UCSD-AML1 (cell line): ENCODE results near the gene HSPA1A.
"Not testable (repeated sequence)": the region's sequence is repeated elsewhere in the genome, so short reads cannot be mapped to it uniquely, and the experiment has no call there.

ENCODE experiments used
- DNase-seq: peaks from one replicate; lab custom pipeline; 2025; ENCODE audit not compliant: unreplicated experiment; lab: John Stamatoyannopoulos, UW

HSPA1A gene

DNA sequence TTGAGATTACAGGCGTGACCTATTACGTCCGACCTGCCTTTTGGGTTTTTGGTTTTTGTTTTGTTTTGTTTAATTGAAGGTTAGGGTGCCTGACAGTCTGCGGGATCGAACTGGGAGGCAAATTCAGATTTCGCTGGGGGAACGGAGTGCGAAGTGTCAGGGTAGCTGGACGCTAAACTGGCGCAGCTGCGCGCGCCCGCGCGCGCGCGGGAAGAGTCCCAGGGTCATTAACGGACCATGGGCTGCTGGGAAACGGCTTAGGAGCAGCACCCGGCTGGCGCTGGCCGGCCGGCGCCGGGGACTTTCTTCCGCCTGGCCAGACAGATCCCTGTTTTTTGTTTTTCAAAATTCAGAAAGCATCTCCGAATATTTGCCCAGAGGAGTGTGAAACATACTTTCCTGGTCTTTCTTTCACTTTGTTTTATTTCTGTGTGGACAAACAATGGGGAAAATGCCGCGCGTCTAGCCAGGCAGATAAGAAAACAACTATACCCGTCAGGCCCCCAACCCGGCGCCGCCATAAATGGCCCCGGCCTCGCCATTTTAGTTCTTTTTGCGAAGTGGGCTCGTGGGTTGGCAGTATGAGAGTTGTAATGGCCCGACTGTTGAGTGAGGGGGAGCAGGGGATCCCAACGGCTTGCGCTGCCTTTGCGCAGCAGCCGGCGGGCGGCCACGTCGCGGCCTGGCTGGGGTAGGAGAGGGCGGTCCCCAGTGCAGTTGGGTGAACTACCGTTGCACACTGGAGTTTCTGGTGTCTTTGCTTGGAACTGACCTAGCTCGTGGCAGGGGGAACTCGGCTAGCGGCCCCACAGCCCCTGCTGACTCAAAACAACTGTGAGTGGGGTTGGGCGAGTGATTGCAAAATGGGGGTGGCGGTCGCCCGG lies 19.3 kb downstream of the HSPA1A start:
- peak; percentile 85 for DNase-seq

DNA sequence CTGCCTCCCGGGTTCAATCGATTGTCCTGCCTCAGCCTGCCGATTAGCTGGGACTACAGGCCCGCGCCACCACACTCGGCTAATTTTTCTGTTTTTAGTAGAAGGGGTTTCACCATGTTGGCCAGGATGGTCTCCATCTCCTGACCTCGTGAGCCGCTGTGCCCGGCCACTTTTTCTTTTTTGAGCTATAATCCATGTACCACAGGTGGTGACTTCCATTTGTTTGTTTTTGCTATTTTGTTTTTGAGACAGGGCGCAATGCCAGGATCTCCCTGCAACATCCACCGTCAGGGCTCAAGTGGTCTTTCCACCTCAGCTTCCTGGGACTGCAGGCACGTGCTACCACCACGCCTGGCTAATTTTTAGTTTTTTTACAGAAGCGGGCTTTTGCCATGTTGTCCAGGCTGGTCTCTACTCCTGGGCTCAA lies 20.7 kb downstream of the HSPA1A start:
- DNase-seq = no peak

DNA sequence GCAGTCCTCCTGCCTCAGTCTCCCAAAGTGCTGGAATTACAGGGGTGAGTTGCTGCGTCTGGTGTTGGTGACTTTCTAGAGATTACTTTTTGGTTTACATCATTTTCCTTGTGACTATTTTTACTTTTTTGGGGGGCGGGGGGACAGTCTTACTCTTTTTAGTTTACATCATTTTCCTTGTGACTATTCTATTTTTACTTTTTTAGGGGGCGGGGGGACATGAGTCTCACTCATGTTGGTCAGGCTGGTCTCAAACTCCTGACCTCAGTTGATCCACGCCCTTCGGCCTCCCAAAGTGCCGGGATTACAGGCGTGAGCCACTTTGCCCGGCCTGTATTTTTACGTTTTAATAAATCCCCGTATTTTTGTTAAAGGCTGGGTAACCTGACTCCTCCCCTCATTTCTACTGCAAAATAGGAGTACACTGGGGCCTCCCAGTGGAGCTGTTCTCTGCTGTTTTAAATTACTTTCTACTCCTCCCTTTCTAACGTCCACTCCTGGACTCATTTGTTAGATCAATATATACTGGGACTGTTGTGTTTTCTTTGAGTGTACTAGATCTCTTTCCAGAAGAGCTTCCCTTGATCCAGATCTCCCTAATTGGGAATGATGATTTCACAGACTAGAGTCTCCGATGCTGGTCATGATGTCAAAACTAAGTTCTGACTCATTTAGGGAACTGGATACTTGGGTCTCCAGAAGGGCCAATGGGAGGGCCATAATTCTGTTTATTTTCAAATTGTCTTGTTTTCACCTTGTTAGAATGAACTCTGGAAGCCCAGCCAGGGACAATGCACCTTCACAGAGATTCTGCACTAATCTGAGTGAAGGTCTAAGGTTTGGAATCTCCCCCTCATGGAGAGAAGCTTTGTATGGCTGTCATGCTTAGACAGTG lies 21.4 kb downstream of the HSPA1A start:
- no peak for DNase-seq

DNA sequence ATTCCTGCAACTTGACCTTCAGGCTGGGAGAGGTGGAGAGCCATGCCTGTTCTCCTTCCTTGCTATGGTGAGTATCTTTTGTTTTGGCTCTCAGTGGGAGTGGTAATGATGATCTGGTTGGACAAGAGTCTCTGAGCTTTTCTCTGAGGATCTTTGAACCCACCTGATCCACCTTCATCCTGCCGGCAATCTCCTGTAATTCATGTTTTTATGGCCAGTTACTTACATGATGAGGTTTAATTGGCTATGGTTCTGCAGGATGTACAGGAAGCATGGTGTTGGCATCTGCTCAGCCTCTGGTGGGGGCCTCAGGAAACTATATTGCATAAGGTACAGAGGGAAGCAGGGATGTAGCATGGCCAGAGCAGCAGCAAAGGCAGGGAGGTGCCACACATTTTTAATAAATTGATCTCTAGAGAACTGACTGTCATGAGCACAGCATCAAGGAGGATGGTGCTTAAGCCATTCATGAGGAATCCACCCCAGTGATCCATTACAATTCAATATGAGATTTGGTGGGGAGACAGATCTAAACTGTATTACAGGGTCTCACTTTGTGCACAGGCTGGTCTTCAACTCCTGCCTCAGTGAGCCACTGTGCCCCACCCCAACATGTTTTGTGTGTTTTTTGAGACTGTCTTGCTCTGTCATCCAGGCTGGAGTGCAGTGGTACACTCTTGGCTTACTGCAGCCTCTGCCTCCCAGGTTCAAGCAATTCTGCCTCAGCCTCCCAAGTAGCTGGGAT lies 22.2 kb downstream of the HSPA1A start:
- no peak for DNase-seq

DNA sequence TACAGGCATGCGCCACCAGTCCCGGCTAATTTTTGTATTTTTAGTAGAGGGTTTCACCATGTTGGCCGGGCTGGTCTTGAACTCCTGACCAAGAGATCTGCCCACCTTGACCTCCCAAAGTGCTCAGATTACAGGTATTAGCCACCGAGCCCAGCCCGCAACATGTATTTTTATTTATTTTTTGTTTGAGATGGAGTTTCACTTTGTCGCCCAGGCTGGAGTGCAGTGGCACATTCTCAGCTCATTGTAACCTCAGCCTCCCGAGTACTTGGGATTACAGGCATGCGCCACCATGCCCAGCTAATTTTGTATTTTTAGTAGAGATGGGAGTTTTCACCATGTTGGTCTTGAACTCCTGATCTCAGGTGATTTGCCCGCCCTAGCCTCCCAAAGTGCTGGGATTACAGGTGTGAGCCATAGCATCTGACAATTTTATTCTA lies 22.8 kb downstream of the HSPA1A start:
- not testable (repeated sequence) for DNase-seq

DNA sequence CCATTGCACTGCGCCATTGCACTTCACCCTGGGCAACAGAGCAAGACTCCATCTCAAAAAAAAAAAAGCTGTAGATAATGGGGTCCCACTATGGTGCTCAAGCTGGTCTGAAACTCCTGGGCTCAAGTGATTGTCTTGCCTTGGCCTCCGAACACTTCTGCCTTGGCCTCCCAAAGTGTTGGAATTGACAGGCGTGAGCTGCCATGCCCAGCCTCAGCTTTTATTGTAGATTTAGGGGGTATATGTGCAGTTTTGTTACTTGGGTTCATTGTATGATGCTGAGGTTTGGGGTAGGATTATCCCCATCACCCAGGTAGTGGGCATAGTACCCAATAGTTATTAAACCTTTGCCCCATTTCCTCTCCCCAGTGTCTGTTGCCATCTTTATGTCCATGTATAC lies 23.6 kb downstream of the HSPA1A start:
- DNase-seq = no peak

DNA sequence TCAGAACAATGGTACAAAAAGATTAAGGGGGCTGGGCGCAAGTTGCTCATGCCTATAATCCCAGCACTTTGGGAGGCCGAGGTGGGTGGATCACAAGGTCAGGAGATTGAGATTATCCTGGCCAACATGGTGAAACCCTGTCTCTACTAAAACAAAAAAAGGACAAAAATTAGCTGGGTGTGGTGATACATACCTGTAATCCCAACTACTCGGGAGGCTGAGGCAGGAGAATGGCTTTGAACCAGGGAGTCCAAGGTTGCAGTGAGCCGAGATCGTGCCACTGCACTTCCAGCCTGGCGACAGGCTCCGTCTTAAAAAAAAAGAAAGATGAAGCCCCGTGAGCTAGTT lies 24.4 kb downstream of the HSPA1A start:
- DNase-seq = not testable (repeated sequence)

DNA sequence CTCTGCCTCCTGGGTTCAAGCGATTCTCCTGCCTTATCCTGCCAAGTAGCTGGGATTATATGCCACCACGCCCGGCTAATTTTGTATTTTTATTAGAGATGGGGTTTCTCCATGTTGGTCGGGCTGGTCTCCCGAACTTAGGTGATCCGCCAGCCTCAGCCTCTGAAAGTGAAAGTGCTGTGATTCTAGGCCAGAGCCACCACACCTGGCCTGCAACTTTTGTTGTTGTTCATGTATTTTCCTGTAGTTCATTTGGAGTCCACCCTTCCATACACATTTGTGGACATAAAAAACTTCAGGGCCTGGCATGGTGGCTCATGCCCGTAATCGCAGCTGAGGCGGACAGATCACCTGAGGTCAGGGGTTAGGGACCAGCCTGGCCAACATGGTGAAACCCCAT lies 26.7 kb downstream of the HSPA1A start:
- no peak for DNase-seq

DNA sequence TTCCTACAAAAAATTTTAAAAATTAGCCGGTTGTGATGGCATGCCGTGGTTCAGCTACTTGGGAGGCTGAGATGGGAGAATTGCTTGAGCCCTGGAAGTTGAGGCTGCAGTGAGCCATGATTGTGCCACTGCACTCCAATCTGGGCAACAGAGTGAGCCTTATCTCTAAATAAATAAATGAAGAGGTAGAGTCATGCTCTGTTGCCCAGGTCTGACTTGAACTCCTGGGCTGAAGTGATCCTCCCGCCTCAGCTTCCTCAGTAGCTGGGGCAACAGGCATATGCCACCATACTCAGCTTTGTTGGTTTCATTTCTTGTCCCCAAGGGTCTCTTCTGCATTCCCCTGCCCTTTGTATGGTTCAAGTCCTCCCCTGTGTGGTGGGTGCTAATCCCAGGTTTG lies 29.2 kb downstream of the HSPA1A start:
- no peak for DNase-seq

DNA sequence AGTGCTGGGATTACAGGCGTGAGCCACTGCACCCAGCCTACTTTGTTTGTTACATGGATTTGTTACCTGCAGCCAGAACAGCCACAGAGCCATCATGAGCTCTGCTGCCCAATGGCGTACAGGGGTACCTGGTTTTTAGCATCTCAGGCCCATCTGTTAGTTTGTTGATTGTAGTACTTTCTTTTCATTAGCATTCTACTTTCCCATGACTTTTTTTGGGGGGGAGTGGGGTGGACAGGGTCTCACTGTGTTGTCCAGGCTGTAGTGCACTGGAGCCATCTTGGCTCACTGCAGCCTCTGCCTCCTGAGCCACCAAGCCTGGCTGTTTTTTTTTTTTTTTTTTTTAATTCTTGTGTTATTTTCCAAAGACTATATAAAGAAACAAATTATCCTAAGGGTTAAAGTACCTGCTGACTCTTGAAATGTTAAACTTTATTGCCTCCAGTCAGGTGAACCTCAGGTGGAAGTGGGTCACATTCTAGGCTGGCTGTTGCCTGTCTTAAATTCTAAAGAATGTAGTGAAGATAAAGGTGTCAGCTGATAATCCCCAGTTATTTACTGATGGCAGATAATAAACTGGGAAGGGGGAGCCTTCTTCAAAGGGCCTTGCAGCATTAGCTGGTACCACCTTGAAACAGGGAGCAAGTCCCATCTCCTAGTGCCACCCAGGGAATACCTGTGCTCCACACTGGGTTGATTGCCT lies 32.1 kb downstream of the HSPA1A start:
- DNase-seq = no peak

DNA sequence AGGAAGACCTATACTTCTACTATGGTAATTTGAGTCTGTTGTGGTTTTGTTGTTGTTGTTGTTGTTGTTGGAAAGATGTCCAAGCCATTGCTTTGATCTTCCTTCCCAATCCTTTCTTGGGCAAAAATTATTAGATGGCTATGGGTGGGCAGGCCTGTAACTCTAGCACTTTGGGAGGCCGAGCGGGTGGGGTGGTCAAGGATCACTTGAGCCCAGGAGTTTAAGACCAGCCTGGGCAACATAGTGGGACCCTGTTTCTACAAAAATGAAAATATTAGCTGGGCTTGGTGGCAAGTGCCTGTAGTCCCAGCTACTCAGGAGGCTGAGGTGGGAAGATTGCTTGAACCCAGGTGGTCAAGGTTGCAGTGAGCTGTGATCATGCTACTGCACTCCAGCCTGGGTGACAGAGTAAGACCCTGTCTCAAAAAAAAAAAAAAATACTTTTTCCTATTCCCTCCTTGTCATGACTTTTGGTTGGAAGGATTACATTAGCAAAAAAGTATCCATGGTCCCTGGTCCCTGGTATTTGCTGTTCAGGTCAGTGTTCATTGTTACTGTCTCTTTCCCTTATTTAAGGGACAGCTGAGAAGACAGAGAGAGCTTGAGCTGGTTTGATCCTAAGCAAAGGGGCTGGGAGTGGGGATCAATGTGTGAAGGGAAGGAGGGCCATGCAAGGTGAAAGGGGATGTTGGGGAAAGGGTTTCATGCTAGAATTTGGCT lies 35.6 kb downstream of the HSPA1A start:
- DNase-seq = no peak

DNA sequence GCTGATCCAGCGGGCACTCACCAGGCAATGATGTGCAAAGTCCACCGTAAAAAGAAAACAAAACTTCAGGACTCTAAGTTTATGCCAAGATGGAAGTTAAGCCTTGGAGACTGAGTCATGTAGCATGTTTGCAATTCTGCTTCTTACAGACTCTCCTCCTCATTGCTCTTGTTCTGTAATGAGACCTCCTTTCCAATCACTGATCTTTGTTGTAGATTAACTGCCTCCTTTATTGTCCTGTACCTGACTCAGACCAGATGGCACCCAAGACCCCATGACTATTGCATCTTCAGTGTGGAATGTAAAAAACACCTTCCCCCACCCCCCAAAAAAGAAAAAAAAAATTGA lies 36.1 kb downstream of the HSPA1A start:
- no peak for DNase-seq

DNA sequence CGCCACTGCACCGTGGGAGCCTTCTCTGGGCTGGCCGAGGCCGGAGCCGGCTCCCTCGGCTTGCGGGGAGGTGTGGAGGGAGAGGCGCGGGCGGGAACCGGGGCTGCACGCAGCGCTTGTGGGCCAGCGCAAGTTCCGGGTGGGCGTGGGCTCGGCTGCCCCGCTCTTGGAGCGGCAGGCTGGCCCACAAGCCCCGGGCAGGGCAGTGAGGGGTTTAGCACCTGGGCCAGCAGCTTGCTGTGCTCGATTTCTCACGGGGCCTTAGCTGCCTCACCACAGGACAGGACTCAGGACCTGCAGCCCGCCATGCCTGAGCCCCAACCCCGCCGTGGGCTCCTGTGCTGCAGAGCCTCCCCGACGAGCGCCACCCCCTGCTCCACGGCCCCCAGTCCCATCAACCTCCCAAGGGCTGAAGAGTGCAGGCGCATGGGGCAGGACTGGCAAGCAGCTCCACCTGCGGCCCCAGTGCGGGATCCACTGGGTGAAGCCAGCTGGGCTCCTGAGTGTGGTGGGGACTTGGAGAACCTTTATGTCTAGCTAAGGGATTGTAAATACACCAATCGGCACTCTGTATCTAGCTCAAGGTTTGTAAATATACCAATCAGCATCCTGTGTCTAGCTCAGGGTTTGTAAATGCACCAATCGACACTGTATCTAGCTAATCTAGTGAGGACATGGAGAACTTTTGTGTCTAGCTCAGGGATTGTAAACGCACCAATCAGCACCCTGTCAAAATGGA lies 36.8 kb downstream of the HSPA1A start:
- DNase-seq = not testable (repeated sequence)

DNA sequence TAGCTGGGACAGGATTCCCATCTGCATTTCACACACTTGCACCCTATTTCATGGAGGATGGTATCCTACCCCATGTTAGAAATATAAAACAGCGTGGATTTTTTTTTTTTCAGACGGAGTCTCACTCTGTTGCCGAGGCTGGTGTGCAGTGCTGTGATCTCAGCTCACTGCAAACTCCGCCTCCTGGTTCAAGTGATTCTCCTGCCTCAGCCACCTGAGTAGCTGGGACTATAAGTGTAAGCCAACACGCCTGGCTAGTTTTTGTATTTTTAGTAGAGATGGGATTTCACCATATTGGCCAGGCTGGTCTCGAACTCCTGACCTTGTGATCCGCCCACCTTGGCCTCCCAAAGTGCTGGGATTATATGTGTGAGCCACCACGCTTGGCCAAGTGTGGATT lies 42.4 kb downstream of the HSPA1A start:
- not testable (repeated sequence) for DNase-seq

DNA sequence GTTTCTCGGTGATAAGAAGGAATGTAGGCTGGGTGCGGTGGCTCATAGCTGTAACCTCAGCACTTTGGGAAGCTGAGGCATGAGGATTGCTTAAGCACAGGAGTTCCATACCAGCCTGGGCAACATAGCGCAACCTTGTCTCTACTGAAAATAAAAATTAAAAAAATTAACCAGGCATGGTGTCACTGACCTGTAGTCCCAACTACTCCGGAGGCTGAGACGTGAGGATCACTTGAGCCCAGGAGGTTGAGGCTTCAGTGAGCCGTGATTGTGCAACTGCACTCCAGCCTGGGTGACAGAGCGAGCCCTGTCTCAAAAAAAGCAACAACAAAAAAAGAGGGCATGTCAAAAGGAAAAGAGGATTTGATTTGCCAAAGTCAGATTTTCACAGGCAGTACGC lies 43.4 kb downstream of the HSPA1A start:
- DNase-seq = no peak

DNA sequence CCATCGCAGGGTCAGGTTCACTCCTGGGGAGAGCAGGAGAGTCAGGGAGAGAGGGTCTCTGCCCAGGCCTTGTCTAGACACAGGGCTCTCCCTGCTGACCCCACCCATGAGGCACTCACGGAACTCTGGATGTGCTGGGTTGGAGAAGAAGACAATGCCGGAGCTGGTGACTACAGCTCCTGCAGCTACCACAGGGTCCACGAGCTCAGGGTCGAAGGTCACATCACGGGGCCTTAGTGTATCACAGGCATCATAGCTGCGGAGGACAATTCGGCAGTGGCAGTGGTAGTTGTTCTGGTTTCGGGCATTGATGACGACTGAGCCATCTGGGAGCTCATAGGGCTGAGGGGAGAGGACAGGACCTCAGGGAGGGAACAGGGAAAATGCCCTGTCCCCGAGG lies 44.6 kb downstream of the HSPA1A start:
- DNase-seq = no peak

DNA sequence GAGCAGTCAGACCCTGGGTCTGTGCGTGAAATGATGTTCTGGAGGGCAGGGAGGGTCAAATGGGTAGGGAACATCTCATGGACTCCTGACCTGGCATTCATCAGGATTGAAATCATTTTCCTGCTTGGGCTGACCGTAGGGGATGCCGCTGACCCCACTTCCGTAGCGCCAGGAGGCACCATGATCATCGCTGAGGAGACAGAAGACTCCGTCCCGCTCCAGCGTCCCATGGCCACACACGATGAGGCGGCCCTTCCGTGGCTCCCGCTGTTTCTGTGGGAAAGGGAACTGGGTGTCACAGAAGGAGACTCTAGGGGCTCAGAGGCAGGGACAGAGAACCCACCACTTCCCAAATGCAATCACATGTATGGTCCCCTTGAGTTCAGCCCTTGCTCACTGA lies 45.0 kb downstream of the HSPA1A start:
- no peak for DNase-seq

DNA sequence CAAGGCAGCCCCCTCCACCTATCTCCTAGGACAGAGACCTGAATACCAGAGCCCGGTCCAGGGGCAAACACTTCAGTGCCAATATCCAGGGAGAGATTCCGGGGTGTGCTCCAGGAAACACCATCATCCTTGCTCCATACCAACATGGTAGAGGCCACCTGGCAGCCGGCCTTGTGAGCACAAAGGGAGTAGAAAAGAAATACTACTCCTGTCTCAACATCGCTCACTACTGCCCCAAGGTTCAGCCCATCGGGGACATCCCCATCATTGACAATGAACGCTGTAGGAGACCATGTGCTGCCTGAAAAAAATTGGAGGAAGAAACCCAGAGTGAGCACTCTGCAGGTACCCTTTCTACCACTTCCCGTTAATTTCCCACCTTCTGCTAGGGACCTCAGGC lies 45.8 kb downstream of the HSPA1A start:
- DNase-seq = no peak

DNA sequence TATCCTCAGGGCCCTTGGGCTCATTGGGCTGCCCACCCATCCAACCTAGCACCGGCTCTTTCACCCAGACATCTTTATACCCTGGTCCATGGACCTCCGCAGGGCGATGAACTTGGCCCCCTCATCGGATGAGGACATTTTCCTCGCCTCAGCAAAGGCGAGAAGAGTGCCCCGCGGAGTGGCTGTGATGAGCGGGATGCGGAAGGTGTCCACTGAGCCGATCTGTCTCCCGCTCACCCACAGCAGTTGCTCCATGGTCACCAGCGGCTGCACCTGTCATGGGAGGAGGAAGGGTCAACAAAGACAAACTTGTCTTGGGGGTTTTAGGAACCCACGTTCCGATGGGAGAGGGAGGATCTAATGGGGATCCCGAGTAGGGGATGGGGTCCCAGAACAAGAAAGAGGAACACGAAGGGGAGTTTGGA lies 46.6 kb downstream of the HSPA1A start:
- DNase-seq = no peak
